Jurkat, Clone E6-1 (cell line): ENCODE data around the gene GUCY1A2.

Source experiments
- DNase-seq: peaks from one replicate; pipeline ENCODE4 v3.0.0-alpha.2; 2011; ENCODE audit warnings: low read depth, low spot score
- H3K4me3 ChIP-seq: 2 replicates; pipeline ENCODE4 v1.5.1; 2011; ENCODE audit warnings: mild to moderate bottlenecking, low read length, control low read depth, moderate library complexity

Gene GUCY1A2

DNA sequence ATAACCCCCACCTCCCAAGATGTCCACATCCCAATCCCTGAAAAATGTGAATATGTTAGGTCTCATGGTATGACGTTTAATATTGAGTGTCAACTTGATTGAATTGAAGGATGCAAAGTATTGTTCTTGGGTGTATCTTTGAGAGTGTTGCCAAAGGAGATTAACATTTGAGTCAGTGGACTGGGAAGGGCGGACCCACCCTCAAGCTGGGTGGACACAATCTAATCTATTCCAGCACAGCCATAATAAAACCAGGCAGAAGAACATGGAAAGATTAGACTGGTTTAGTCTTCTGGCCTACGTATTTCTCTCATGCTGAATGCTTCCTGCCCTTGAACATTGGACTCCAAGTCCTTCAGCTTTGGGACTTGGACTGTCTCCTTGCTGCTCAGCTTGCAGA lies 315.5 kb downstream of the GUCY1A2 start:
- no peak overlapping the region for H3K4me3 ChIP-seq

GRCh38 chr11:106697058-106697457 lies 321.2 kb downstream of the GUCY1A2 start:
- DNase-seq, result no peak
- H3K4me3 ChIP-seq, result no peak overlapping the region

More for the DNA sequence above, 315.5 kb downstream of the GUCY1A2 start:
- no peak for DNase-seq

GRCh38 chr11:106695506-106695905 lies 322.8 kb downstream of the GUCY1A2 start:
- no peak for DNase-seq

DNA sequence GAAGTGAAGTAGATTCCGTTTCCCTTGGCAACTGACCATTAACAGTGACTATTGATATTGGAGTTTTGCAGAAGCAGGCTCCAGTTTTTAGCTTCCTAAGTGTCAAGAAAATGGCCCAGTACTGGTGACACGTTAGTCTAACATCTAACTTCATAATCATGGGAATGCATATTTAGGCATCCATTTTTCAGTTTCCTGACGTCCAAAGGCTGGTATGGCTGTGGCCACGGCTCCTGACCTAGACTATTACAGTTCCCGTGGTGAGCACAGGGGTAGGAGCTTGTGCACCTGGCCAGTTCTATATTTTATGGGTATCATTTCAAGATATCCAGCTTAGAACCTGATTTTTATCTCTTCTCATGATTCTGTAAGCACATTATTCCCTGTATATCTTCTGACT lies 323.8 kb downstream of the GUCY1A2 start:
- H3K4me3 ChIP-seq, result no peak overlapping the region
- no peak for DNase-seq

More at GRCh38 chr11:106695506-106695905, 322.8 kb downstream of the GUCY1A2 start:
- H3K4me3 ChIP-seq, result no peak overlapping the region

GRCh38 chr11:106691807-106692365 lies 326.4 kb downstream of the GUCY1A2 start:
- no peak for DNase-seq
- no peak overlapping the region for H3K4me3 ChIP-seq

GRCh38 chr11:106690923-106691322 lies 327.4 kb downstream of the GUCY1A2 start:
- H3K4me3 ChIP-seq, result no peak overlapping the region
- DNase-seq, result no peak

GRCh38 chr11:106684944-106685343 lies 333.3 kb downstream of the GUCY1A2 start:
- no peak for DNase-seq
- no peak overlapping the region for H3K4me3 ChIP-seq

- no peak overlapping the region for H3K4me3 ChIP-seq
- DNase-seq, result no peak
Measured at GRCh38 chr11:106683435-106683834, 334.8 kb downstream of the GUCY1A2 start.

- no peak for DNase-seq
- no peak overlapping the region for H3K4me3 ChIP-seq
Measured at GRCh38 chr11:106681435-106681834, 336.8 kb downstream of the GUCY1A2 start.

GRCh38 chr11:106679581-106679980 lies 338.7 kb downstream of the GUCY1A2 start:
- no peak overlapping the region for H3K4me3 ChIP-seq
- DNase-seq, result no peak

DNA sequence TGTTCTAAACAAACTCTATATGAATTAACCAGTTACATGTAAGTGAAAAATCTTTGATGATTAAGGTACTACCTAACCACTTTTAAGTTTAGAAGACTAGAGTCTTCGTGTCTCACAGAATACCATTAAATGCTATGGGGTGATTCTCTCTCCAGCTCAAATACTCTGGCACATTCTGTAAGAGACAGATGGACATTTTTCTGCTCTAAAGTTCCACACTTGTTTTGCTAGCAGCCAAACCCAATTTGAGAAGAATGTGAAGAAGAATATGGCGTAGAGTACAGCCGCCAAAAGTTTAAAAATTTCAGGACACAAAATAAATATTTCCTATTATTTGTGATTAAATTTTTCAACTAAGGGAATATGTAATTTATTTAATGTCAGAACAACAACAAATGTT lies 339.1 kb downstream of the GUCY1A2 start:
- no peak for DNase-seq
- H3K4me3 ChIP-seq, result no peak overlapping the region

DNA sequence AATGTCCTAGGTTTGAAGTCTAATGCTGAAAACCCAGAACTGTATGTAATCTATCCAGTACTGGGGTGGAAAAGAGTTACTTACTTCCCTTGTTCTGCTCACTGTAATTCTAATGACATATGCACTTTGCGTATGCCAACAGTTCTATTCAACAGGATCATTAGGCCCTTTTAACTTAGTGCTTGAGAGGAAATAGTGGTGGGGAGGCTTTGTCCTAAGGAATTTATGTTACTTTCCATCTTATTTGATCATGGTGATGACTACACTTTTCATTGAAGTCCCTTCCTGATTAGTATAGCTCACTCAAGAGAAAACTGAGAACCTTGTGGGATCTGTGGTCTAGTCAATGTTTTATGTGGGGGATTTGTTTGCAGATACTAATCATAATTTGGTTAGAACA lies 348.2 kb downstream of the GUCY1A2 start:
- DNase-seq, result no peak
- H3K4me3 ChIP-seq, result no peak overlapping the region

DNA sequence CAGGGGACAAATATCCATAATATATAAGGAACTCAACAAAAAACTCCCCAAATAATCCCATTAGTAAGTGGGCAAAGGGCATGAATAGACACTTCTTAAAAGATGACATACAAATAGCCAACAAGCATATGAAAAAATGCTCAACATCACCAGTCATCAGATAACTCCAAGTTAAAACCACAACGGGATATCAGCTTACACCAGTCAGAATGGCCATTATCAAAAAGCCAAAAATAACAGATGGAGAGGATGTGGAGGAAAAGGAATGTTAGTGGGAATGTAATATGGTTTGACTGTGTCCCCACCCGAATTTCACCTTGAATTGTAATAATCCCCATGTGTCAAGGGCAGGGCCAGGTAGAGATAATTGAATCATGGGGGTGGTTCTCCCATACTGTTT lies 350.1 kb downstream of the GUCY1A2 start:
- no peak for DNase-seq
- no peak overlapping the region for H3K4me3 ChIP-seq

DNA sequence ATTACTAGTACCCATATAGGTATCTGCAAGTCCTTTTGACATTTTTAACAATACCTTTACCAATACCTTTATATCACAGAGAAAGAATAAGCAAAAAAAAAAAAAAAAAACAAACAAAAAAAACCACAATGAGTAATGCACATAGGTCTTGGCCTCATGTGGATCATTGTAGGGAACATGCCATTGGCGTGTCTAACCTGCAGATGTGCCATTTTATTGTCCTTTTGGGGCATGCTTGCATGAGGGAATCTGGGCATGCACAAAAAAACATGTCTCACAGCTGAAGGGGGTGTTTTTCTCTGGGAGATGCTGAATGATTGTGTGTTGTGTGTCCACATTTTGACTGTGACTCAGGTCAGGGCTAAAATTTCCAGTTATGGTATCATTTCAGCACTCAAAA lies 361.6 kb downstream of the GUCY1A2 start:
- no peak overlapping the region for H3K4me3 ChIP-seq
- DNase-seq, result no peak

GRCh38 chr11:106644824-106645223 lies 373.5 kb downstream of the GUCY1A2 start:
- DNase-seq, result no peak
- no peak overlapping the region for H3K4me3 ChIP-seq

GRCh38 chr11:106642331-106642730 lies 375.9 kb downstream of the GUCY1A2 start:
- DNase-seq, result no peak
- no peak overlapping the region for H3K4me3 ChIP-seq

GRCh38 chr11:106632283-106632682 lies 386.0 kb downstream of the GUCY1A2 start:
- H3K4me3 ChIP-seq, result no peak overlapping the region
- no peak for DNase-seq

- no peak for DNase-seq
- H3K4me3 ChIP-seq, result no peak overlapping the region
Measured at GRCh38 chr11:106627694-106628093, 390.6 kb downstream of the GUCY1A2 start.

GRCh38 chr11:106625566-106625965 lies 392.7 kb downstream of the GUCY1A2 start:
- DNase-seq, result no peak
- no peak overlapping the region for H3K4me3 ChIP-seq

- no peak overlapping the region for H3K4me3 ChIP-seq
- no peak for DNase-seq
Measured at GRCh38 chr11:106624377-106624776, 393.9 kb downstream of the GUCY1A2 start.
